HFF-Myc (cell line): Measurements from ENCODE around the gene LIPJ.

Experiments used
- DNase-seq: peaks from one replicate; pipeline ENCODE4 v3.0.0-alpha.2; 2011; ENCODE audit warnings: low read depth; ENCODE audit errors: extremely low read depth
- H3K4me3 ChIP-seq: replicated peaks from 2 replicates; pipeline ENCODE4 v1.5.1; 2011; ENCODE audit warnings: low read depth, mild to moderate bottlenecking, control low read depth, low read length
- TF ChIP-seq, protein P1 (sequence below): IDR thresholded peaks from 2 replicates; pipeline ENCODE4 v1.5.1; 2012; ENCODE audit warnings: mild to moderate bottlenecking, low read depth, low read length, control low read depth; ENCODE audit errors: missing control alignments

The LIPJ gene

DNA sequence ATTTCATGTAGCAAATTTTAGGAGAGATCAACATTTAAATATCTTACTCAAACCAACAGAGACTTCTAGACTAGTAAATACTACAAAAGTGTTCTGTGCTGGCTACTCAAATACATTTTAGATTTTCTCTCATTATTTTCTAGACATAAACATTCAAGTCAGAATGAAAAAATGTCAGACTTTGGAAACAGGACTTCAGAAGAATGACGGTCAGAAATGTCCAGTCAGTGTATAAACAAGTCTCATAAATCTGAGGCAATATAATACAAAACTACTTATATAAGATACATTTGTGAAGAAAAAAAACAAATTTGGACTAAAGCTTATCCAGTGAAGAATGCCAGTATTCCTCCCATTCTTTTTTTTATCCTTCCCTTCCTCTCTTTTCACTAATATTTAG, 29.3 kb upstream of the LIPJ start:
- TF ChIP-seq, protein P1, sequence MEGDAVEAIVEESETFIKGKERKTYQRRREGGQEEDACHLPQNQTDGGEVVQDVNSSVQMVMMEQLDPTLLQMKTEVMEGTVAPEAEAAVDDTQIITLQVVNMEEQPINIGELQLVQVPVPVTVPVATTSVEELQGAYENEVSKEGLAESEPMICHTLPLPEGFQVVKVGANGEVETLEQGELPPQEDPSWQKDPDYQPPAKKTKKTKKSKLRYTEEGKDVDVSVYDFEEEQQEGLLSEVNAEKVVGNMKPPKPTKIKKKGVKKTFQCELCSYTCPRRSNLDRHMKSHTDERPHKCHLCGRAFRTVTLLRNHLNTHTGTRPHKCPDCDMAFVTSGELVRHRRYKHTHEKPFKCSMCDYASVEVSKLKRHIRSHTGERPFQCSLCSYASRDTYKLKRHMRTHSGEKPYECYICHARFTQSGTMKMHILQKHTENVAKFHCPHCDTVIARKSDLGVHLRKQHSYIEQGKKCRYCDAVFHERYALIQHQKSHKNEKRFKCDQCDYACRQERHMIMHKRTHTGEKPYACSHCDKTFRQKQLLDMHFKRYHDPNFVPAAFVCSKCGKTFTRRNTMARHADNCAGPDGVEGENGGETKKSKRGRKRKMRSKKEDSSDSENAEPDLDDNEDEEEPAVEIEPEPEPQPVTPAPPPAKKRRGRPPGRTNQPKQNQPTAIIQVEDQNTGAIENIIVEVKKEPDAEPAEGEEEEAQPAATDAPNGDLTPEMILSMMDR = no peak
- no peak for DNase-seq
- no peak overlapping the region for H3K4me3 ChIP-seq

DNA sequence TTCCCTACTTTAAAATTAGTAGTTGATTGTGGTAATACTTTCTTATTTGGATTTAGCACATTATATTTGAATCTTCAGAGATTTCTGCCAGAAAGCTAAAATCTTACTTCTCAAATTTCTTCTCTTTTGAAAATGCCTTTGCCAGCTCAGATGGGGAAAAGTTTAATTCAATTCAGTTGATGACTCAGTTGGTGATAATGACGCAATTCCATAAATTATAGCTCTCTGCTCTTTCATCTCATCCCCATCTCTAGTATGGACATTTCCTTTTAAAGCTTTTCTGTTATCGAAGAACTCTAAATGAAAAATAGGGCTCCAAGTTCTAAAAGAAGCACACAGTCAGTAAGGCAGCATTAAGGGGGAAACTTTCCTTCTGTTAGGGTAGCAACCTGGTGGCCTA, 28.9 kb upstream of the LIPJ start:
- TF ChIP-seq, protein P1 = no peak
- H3K4me3 ChIP-seq = no peak overlapping the region
- DNase-seq = no peak

DNA sequence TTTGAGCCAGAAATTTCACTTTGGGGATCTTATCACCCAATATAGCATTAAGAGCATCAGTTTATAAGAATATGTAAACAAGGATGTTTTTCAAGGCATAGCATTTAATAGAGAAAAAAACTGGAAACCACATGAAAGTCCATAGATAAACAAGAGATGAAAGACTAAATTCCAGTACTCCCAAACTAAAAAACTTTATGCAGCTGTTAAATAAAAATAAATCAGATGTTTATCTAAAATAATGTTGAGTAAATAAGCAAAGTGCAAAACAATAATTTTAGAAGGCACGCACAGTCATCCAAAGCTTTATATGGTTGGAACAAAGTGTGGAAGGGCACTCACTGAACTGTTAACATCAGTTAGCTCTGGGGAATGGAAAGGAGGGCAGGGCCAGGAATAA, 24.4 kb upstream of the LIPJ start:
- DNase-seq = no peak
- TF ChIP-seq, protein P1 = no peak
- no peak overlapping the region for H3K4me3 ChIP-seq

DNA sequence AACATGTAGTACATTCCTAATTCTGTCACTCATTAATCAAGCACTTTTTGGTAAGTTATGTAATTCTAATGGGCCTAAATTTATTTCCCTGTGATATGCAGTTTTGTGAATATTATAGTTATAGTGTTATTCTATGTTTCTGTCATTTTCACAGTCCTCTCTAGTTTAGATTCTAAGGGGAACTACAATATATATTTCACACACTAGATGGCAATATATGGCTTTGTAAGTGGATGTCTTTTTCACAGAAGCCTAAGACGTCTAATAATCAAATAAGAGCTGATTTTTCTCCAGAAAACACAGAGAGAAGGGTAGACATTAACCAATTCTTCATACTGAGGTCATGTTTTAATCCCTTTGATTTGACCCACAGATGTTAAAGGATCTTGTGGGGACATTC, 21.5 kb upstream of the LIPJ start:
- peak; percentile 19 for DNase-seq
- no peak overlapping the region for H3K4me3 ChIP-seq
- TF ChIP-seq, protein P1 = no peak

DNA sequence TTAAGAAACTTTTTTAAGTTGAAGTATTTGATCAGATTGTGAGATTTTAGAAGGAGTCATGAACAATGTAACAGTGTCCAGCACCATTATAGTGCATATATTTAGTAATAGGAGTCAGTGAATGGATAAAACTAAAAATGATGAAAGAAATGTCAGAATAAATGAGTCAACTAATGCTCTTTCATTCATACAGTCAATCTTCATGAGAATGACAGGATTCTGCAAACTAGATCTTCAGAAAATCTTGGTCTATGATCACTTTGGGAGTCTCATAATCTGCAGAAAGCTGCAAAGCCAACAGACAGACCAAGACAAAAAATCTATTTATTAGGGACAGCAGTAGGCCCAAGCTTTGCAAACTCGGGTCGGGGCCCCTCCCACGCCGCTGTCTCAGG, 4.2 kb upstream of the LIPJ start:
- H3K4me3 ChIP-seq = peak overlapping the region; percentile 44; the same call in 1 of the 2 replicates
- no peak for DNase-seq
- TF ChIP-seq, protein P1 = no peak

DNA sequence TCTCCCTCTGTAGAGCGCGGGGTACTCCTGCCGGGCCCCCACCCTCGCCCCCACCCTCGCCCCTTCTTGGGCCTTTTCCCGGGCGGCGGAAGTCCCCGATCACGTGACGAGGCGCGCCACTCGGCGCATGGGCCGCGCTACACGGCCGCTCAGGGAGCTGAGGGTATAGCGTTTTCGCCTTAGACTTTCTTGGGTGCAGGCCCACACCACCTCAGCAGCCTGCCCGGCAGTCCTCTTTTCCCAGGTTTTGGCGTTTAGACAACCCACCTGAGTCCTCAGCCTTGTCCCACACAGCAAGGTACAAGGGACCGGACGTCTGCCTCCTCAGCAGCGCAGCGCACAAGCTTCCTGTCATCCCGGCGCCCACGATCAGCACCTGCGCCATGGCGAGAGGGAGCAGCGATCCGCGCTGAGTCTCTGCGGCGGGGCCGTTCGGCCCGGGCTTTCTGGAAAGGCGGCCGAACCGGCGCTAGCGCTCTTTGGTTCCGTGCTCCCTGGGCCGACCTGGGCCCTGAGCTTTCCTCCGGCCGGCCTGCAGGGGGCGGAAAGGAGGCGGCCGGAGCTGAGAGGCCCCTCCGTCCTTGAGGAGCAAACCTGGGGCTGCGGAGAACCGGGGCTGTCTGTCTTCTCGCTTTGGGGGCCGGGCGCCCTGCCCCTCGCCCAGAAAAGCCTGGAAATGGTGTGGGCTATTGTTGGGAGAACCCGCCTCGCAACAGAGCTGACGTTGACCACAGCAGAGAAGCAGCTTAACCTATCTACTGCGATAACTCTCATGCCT, 3.6 kb upstream of the LIPJ start, which contains the start of gene RNLS:
RNLS (minus strand) TSS at position 513 of the 778 bp plus-strand sequence.
- peak within 1 kb of the TSS; percentile 44 for H3K4me3 ChIP-seq
- TF ChIP-seq, protein P1 = peak; percentile 82
- peak; percentile 3 for DNase-seq
